H9 (cell line): ENCODE data around the gene MIER2. TPM values are rescaled to one million over a fixed set of nuclear protein-coding genes. Genes with fewer than 3 reads are reported as not detected.

Experiments
- DNase-seq: peaks from one replicate; pipeline ENCODE4 v3.0.0-alpha.2; 2017
- H2AFZ ChIP-seq: one replicate; pipeline ENCODE4 v1.6.1; 2013; ENCODE audit warnings: mild to moderate bottlenecking, low read length, control low read depth, moderate library complexity
- H2AK5ac ChIP-seq: 2 replicates; pipeline ENCODE4 v1.6.1; 2013; ENCODE audit warnings: low read length, control low read depth, mixed read lengths; ENCODE audit not compliant: insufficient read length
- H2BK120ac ChIP-seq: one replicate; pipeline ENCODE4 v1.6.1; 2013; ENCODE audit warnings: low read depth, mild to moderate bottlenecking, low read length, control low read depth, inconsistent platforms; ENCODE audit not compliant: poor library complexity, severe bottlenecking
- H2BK12ac ChIP-seq: 2 replicates; pipeline ENCODE4 v1.6.1; 2013; ENCODE audit warnings: low read length, control low read depth, mixed read lengths, low read depth; ENCODE audit not compliant: insufficient read length
- H2BK15ac ChIP-seq: 2 replicates; pipeline ENCODE4 v1.6.1; 2013; ENCODE audit warnings: low read depth, low read length, control low read depth
- H2BK20ac ChIP-seq: one replicate; pipeline ENCODE4 v1.6.1; 2013; ENCODE audit warnings: low read depth, mild to moderate bottlenecking, low read length, control low read depth, inconsistent platforms; ENCODE audit not compliant: poor library complexity, severe bottlenecking
- H2BK5ac ChIP-seq: 2 replicates; pipeline ENCODE4 v1.6.1; 2013; ENCODE audit warnings: low read length, control low read depth, mixed read lengths; ENCODE audit not compliant: insufficient read length
- H3K14ac ChIP-seq: 2 replicates; pipeline ENCODE4 v1.6.1; 2013; ENCODE audit warnings: low read length, control low read depth; ENCODE audit not compliant: insufficient read depth
- H3K18ac ChIP-seq: 2 replicates; pipeline ENCODE4 v1.6.1; 2013; ENCODE audit warnings: low read depth, mild to moderate bottlenecking, mixed read lengths, low read length, control low read depth; ENCODE audit not compliant: insufficient read length
- H3K23ac ChIP-seq: 2 replicates; pipeline ENCODE4 v1.6.1; 2013; ENCODE audit warnings: low read length, control low read depth, mixed read lengths, low read depth; ENCODE audit not compliant: insufficient read length
- H3K23me2 ChIP-seq: 2 replicates; pipeline ENCODE4 v1.6.1; 2013; ENCODE audit warnings: low read depth, mild to moderate bottlenecking, mixed read lengths, low read length, control low read depth; ENCODE audit not compliant: insufficient read length, poor library complexity, severe bottlenecking
- H3K27ac ChIP-seq: 2 replicates; pipeline ENCODE4 v1.5.1; 2013; ENCODE audit warnings: low read length, control low read depth, mixed read lengths, low read depth; ENCODE audit not compliant: insufficient read length
- H3K27me3 ChIP-seq: 2 replicates; pipeline ENCODE4 v1.6.1; 2013; ENCODE audit warnings: low read length, control low read depth, inconsistent platforms; ENCODE audit not compliant: insufficient read depth
- H3K4ac ChIP-seq: 2 replicates; pipeline ENCODE4 v1.6.1; 2013; ENCODE audit warnings: low read depth, mild to moderate bottlenecking, control low read depth, inconsistent platforms, low read length, moderate library complexity
- H3K4me1 ChIP-seq: 2 replicates; pipeline ENCODE4 v1.6.1; 2013; ENCODE audit warnings: low read length, control low read depth, inconsistent platforms; ENCODE audit not compliant: insufficient read depth
- H3K4me2 ChIP-seq: 2 replicates; pipeline ENCODE4 v1.6.1; 2013; ENCODE audit warnings: low read length, control low read depth, mixed read lengths; ENCODE audit not compliant: insufficient read length, insufficient read depth
- H3K56ac ChIP-seq: 2 replicates; pipeline ENCODE4 v1.6.1; 2013; ENCODE audit warnings: low read depth, mild to moderate bottlenecking, mixed read lengths, low read length, control low read depth; ENCODE audit not compliant: insufficient read length
- H3K79me1 ChIP-seq: 2 replicates; pipeline ENCODE4 v1.6.1; 2013; ENCODE audit warnings: low read depth, mild to moderate bottlenecking, moderate library complexity, low read length, control low read depth, inconsistent platforms; ENCODE audit not compliant: insufficient read depth, poor library complexity, severe bottlenecking
- H3K79me2 ChIP-seq: 2 replicates; pipeline ENCODE4 v1.6.1; 2013; ENCODE audit warnings: low read length, control low read depth, inconsistent platforms; ENCODE audit not compliant: insufficient read depth
- H3K9ac ChIP-seq: 2 replicates; pipeline ENCODE4 v1.6.1; 2013; ENCODE audit warnings: low read length, control low read depth, mixed read lengths; ENCODE audit not compliant: insufficient read length; ENCODE audit errors: extremely low read depth
- H3K9me3 ChIP-seq: one replicate; pipeline ENCODE4 v1.6.1; 2013; ENCODE audit warnings: low read depth, low read length, inconsistent platforms; ENCODE audit not compliant: control insufficient read depth
- H3T11ph ChIP-seq: one replicate; pipeline ENCODE4 v1.6.1; 2013; ENCODE audit warnings: mild to moderate bottlenecking, low read length, control low read depth, inconsistent platforms
- H4K20me1 ChIP-seq: one replicate; pipeline ENCODE4 v1.6.1; 2013; ENCODE audit not compliant: control insufficient read depth, insufficient read length, insufficient read depth
- H4K5ac ChIP-seq: 2 replicates; pipeline ENCODE4 v1.6.1; 2013; ENCODE audit warnings: low read depth, mild to moderate bottlenecking, mixed read lengths, low read length, control low read depth; ENCODE audit not compliant: insufficient read length
- H4K8ac ChIP-seq: replicated peaks from 2 replicates; pipeline ENCODE4 v1.6.1; 2013; ENCODE audit warnings: low read length, control low read depth, mixed read lengths, low read depth; ENCODE audit not compliant: insufficient read length
- H4K91ac ChIP-seq: 2 replicates; pipeline ENCODE4 v1.6.1; 2013; ENCODE audit warnings: low read depth, mild to moderate bottlenecking, moderate library complexity, mixed read lengths, low read length, control low read depth; ENCODE audit not compliant: insufficient read length
- H3K27ac Mint-ChIP-seq, 3 experiments: 2 replicates in 2 of 3; 3 replicates in 1 of 3; pipeline ENCODE4 v1.8.0; 2020 to 2021; ENCODE audit warnings: mixed read lengths in 3 of 3, mild to moderate bottlenecking in 1 of 3, moderate library complexity in 1 of 3
- H3K27me3 Mint-ChIP-seq: 2 replicates; pipeline ENCODE4 v1.8.0; 2021; ENCODE audit warnings: low read depth, mild to moderate bottlenecking, moderate library complexity, mixed read lengths
- H3K36me3 Mint-ChIP-seq, 3 experiments: 2 replicates in 2 of 3; 3 replicates in 1 of 3; pipeline ENCODE4 v1.8.0; 2020 to 2021; ENCODE audit warnings: low read depth in 3 of 3, mixed read lengths in 3 of 3; ENCODE audit not compliant: insufficient read depth in 1 of 3
- H3K4me1 Mint-ChIP-seq, 2 experiments: 2 replicates each; pipeline ENCODE4 v1.8.0; 2020; ENCODE audit warnings: mixed read lengths in 2 of 2
- H3K4me3 Mint-ChIP-seq, 2 experiments: 2 replicates in 1 of 2; 3 replicates in 1 of 2; pipeline ENCODE4 v1.8.0; 2020 to 2021; ENCODE audit warnings: mild to moderate bottlenecking in 2 of 2, mixed read lengths in 2 of 2, moderate library complexity in 1 of 2
- H3K9me3 Mint-ChIP-seq, 2 experiments: 2 replicates in 1 of 2; 3 replicates in 1 of 2; pipeline ENCODE4 v1.8.0; 2020; ENCODE audit warnings: mild to moderate bottlenecking in 2 of 2, mixed read lengths in 2 of 2, moderate library complexity in 1 of 2
- WGBS: extraction: QIAGEN DNeasy Blood & Tissue Kit; methylation state at CpG from one replicate; pipeline ENCODE4 v1.1.7; 2013; ENCODE audit warnings: missing lambda C conversion rate, low lambda C conversion rate, mixed read lengths; ENCODE audit not compliant: insufficient read length; ENCODE audit errors: extremely low coverage; 5-methylcytosine and 5-hydroxymethylcytosine counted together
- total RNA-seq: library from RNA; stranded (reverse); gene quantifications from 2 replicates; pipeline ENCODE4 v1.2.1, GENCODE V29; 2021
- TF ChIP-seq, protein P1 (sequence below): fragments of 200-600 bp; sonication (generic); conservative IDR thresholded peaks from 3 replicates; pipeline ENCODE4 v1.8.0; 2021; ENCODE audit warnings: antibody characterized with exemption, mild to moderate bottlenecking

Gene MIER2
- total RNA-seq, 1 experiment from 2014 or later: 60.5 TPM

- H3K23me2 ChIP-seq: no peaks in the 10 kb centered on the region
- H4K91ac ChIP-seq: no peak overlapping the region
- H3K4me3 Mint-ChIP-seq: no peak overlapping the region
- H3K4me2 ChIP-seq: no peak overlapping the region
- no peak overlapping the region for H2BK15ac ChIP-seq
- peaks cover 42 to 55% (median 47%) of the 10 kb centered on the region in 3 experiments for H3K36me3 Mint-ChIP-seq
- WGBS: no CpG with 5 or more reads among the region's 21 CpGs
- no peak overlapping the region for H3K9ac ChIP-seq
- H3K23ac ChIP-seq: no peak overlapping the region
- H4K5ac ChIP-seq: no peak overlapping the region
- no peaks in the 10 kb centered on the region for H3K9me3 ChIP-seq
- TF ChIP-seq, protein P1, sequence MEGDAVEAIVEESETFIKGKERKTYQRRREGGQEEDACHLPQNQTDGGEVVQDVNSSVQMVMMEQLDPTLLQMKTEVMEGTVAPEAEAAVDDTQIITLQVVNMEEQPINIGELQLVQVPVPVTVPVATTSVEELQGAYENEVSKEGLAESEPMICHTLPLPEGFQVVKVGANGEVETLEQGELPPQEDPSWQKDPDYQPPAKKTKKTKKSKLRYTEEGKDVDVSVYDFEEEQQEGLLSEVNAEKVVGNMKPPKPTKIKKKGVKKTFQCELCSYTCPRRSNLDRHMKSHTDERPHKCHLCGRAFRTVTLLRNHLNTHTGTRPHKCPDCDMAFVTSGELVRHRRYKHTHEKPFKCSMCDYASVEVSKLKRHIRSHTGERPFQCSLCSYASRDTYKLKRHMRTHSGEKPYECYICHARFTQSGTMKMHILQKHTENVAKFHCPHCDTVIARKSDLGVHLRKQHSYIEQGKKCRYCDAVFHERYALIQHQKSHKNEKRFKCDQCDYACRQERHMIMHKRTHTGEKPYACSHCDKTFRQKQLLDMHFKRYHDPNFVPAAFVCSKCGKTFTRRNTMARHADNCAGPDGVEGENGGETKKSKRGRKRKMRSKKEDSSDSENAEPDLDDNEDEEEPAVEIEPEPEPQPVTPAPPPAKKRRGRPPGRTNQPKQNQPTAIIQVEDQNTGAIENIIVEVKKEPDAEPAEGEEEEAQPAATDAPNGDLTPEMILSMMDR: no peak
- DNase-seq: no peak
- no peak overlapping the region for H2BK20ac ChIP-seq
- no peak overlapping the region for H2BK120ac ChIP-seq
- H3K4me1 ChIP-seq: no peaks in the 10 kb centered on the region
- no peaks in the 10 kb centered on the region for H3K27me3 Mint-ChIP-seq
- H3K9me3 Mint-ChIP-seq: no peaks in the 10 kb centered on the region
- H3K4me1 Mint-ChIP-seq: peaks cover 2 to 5% of the 10 kb centered on the region in 2 experiments
- no peak overlapping the region for H2BK12ac ChIP-seq
- H3K79me1 ChIP-seq: peaks cover 3% of the 10 kb centered on the region
- H3T11ph ChIP-seq: no peak overlapping the region
- H4K20me1 ChIP-seq: no peaks in the 10 kb centered on the region
- H3K27me3 ChIP-seq: no peaks in the 10 kb centered on the region
- peaks cover 36% of the 10 kb centered on the region for H3K79me2 ChIP-seq
- no peak overlapping the region for H3K4ac ChIP-seq
- no peak overlapping the region for H4K8ac ChIP-seq
- H3K14ac ChIP-seq: no peak overlapping the region
- no peak overlapping the region for H2AK5ac ChIP-seq
- no peak overlapping the region for H3K18ac ChIP-seq
- H2AFZ ChIP-seq: no peak overlapping the region
- no peak overlapping the region for H3K56ac ChIP-seq
- peak overlapping the region in 2 of 3 experiments; percentile 64 to 70; a peak in 3 of 7 replicates for H3K27ac Mint-ChIP-seq
- H2BK5ac ChIP-seq: no peak overlapping the region
- no peak overlapping the region for H3K27ac ChIP-seq
These were observed 9.0 kb downstream of the MIER2 start for GRCh38 chr19:335486-336066.
